IMR-90 (cell line): ENCODE data around the gene HS3ST5.

Experiments
- BHLHE40 ChIP-seq: fragments of 150-350 bp; IDR thresholded peaks from 2 replicates; pipeline ENCODE4 v1.6.1; 2016; ENCODE audit warnings: mild to moderate bottlenecking, low read depth, low read length
- CEBPB ChIP-seq: IDR thresholded peaks from 2 replicates; pipeline ENCODE4 v1.6.1; 2012; ENCODE audit warnings: low read depth, low read length, improper control_type of control experiment
- CHD1 ChIP-seq: IDR thresholded peaks from 2 replicates; pipeline ENCODE4 v1.6.1; 2012; ENCODE audit warnings: low read depth, low read length, improper control_type of control experiment
- CTCF ChIP-seq: conservative IDR thresholded peaks from 2 replicates; pipeline ENCODE4 v1.5.1; 2012; ENCODE audit warnings: mild to moderate bottlenecking, low read depth, low read length, improper control_type of control experiment
- ELK1 ChIP-seq: fragments of 150-350 bp; IDR thresholded peaks from 2 replicates; pipeline ENCODE4 v1.6.1; 2016; ENCODE audit warnings: low read depth, mild to moderate bottlenecking, low read length, moderate library complexity, borderline replicate concordance
- FOS ChIP-seq: fragments of 150-350 bp; IDR thresholded peaks from 2 replicates; pipeline ENCODE4 v1.6.1; 2016; ENCODE audit warnings: low read depth, low read length
- MXI1 ChIP-seq: IDR thresholded peaks from 2 replicates; pipeline ENCODE4 v1.6.1; 2012; ENCODE audit warnings: low read depth, mild to moderate bottlenecking, low read length, moderate library complexity, borderline replicate concordance
- POLR2A ChIP-seq: IDR thresholded peaks from 2 replicates; pipeline ENCODE4 v1.6.1; 2012; ENCODE audit warnings: mild to moderate bottlenecking, low read depth, low read length
- RAD21 ChIP-seq: IDR thresholded peaks from 2 replicates; pipeline ENCODE4 v1.6.1; 2012; ENCODE audit warnings: low read length, improper control_type of control experiment
- RCOR1 ChIP-seq: IDR thresholded peaks from 2 replicates; pipeline ENCODE4 v1.6.1; 2012; ENCODE audit warnings: mild to moderate bottlenecking, low read length, improper control_type of control experiment; ENCODE audit not compliant: insufficient replicate concordance
- RFX5 ChIP-seq: IDR thresholded peaks from 2 replicates; pipeline ENCODE4 v1.8.0; 2012; ENCODE audit warnings: low read depth, mild to moderate bottlenecking, low read length, moderate library complexity
- SMC3 ChIP-seq: fragments of 150-350 bp; IDR thresholded peaks from 2 replicates; pipeline ENCODE4 v1.6.1; 2016; ENCODE audit warnings: low read depth, mild to moderate bottlenecking, antibody characterized with exemption, low read length, moderate library complexity
- USF2 ChIP-seq: fragments of 150-350 bp; IDR thresholded peaks from 2 replicates; pipeline ENCODE4 v1.6.1; 2017; ENCODE audit warnings: mild to moderate bottlenecking, antibody characterized with exemption, low read length, low read depth

GRCh38 chr6:114271405-114271804, 71.4 kb downstream of the HS3ST5 start:
- TF ChIP-seq CTCF, result no peak
- TF ChIP-seq BHLHE40, result no peak
- no peak for TF ChIP-seq POLR2A
- no peak for TF ChIP-seq MXI1
- no peak for TF ChIP-seq CEBPB
- no peak for TF ChIP-seq RFX5
- TF ChIP-seq USF2, result no peak
- TF ChIP-seq FOS, result no peak
- no peak for TF ChIP-seq RAD21
- TF ChIP-seq ELK1, result no peak
- no peak for TF ChIP-seq RCOR1
- TF ChIP-seq CHD1, result no peak
- no peak for TF ChIP-seq SMC3
